ENCODE measurements around the gene NID1. TPM values are rescaled to one million over a fixed set of nuclear protein-coding genes. Genes with fewer than 3 reads are reported as not detected.
"Not testable (repeated sequence)": the region's sequence is repeated elsewhere in the genome, so short reads cannot be mapped to it uniquely, and the experiment has no call there.

Gene NID1
- total RNA-seq, 2 experiments from 2014 or later = 0.05 TPM; not detected in 1

DNA sequence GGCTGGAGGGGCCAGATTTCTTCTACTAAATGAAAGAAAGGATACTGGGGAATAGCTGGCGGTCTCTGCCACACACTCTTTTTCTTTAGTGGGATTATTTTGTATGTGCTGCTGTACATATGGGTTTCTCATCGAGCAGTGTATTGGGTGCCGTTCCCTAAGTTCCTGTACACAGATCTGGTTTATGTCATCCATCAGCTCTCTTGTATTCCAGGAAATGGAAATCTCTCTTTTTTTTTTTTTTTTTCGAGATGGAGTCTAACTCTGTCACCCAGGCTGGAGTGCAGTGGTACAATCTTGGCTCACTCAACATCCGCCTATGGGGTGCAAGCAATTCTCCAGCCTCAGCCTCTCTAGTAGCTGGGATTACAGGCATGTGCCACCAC, 27.0 kb upstream of the NID1 start:
- no peak for ATAC-seq
- CTCF ChIA-PET = no interaction called here
- POLR2A ChIA-PET = interaction anchor here (0.6 kb wide), 1 partner anchor 224 kb away, joined by 3 read pairs; no protein-coding TSS in a partner anchor

DNA sequence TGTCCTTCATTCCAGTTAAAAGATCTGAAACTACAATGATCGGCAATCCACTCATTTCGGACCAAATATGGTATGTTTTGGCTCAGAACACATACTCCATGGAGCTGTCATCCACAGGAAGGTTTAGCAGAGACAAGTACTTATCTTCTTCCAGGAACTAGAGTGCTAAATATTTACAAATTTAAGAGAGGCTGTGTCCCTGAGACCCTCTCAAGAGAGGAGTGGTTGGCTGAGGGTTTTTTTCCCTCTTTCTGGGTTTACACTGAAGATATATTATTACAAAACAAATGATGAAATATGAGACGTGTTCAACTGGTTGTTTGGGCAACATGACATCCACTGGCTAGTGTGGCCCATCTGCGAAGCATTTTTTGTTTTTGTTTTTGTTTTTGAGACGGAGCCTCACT, 25.9 kb upstream of the NID1 start:
- no peak for ATAC-seq
- no peaks in the 10 kb centered on the region for H3K9me3 Mint-ChIP-seq (ENCODE audit: insufficient read depth)
- POLR2A ChIA-PET = interaction anchor here (0.6 kb wide), 2 partner anchors 33 to 351 kb away, joined by 3 read pairs; no protein-coding TSS in a partner anchor
- CTCF ChIA-PET = no interaction called here
- peaks cover 2% of the 10 kb centered on the region for H3K36me3 Mint-ChIP-seq (ENCODE audit: low read depth)
- no peak overlapping the region for H3K4me3 Mint-ChIP-seq
- no peak overlapping the region for H3K27ac Mint-ChIP-seq
- no peak for DNase-seq
- peaks cover 10% of the 10 kb centered on the region for H3K27me3 Mint-ChIP-seq (ENCODE audit: low read depth)
- H3K4me1 Mint-ChIP-seq (ENCODE audit: low read depth) = peaks cover 3% of the 10 kb centered on the region

More for the DNA sequence above, 27.0 kb upstream of the NID1 start:
- no peak for DNase-seq
- peaks cover 8% of the 10 kb centered on the region for H3K27me3 Mint-ChIP-seq (ENCODE audit: low read depth)
- no peaks in the 10 kb centered on the region for H3K4me1 Mint-ChIP-seq (ENCODE audit: low read depth)
- H3K36me3 Mint-ChIP-seq (ENCODE audit: low read depth) = peaks cover 5% of the 10 kb centered on the region
- H3K4me3 Mint-ChIP-seq = no peak overlapping the region
- peaks cover 5% of the 10 kb centered on the region for H3K9me3 Mint-ChIP-seq (ENCODE audit: insufficient read depth)
- H3K27ac Mint-ChIP-seq = no peak overlapping the region

GRCh38 chr1:236089046-236089773, 24.3 kb upstream of the NID1 start:
- H3K27ac Mint-ChIP-seq = no peak overlapping the region
- CTCF ChIA-PET = no interaction called here
- ATAC-seq = no peak

GRCh38 chr1:236086537-236086936, 21.6 kb upstream of the NID1 start:
- Mint-ChIP-seq H3K36me3 (ENCODE audit: low read depth) (no peaks in the 10 kb centered on the region), H3K4me1 (ENCODE audit: low read depth) (peaks cover 3% of the 10 kb centered on the region), H3K4me3 (no peak overlapping the region), H3K27ac (no peak overlapping the region), H3K9me3 (ENCODE audit: insufficient read depth) (no peaks in the 10 kb centered on the region), H3K27me3 (ENCODE audit: low read depth) (peaks cover 8% of the 10 kb centered on the region)
- DNase-seq = no peak
- CTCF ChIA-PET = no interaction called here
- POLR2A ChIA-PET = no interaction called here
- ATAC-seq = no peak

More at GRCh38 chr1:236089046-236089773, 24.3 kb upstream of the NID1 start:
- Mint-ChIP-seq H3K27me3 (ENCODE audit: low read depth) (peaks cover 11% of the 10 kb centered on the region), H3K9me3 (ENCODE audit: insufficient read depth) (no peaks in the 10 kb centered on the region), H3K4me1 (ENCODE audit: low read depth) (peaks cover 3% of the 10 kb centered on the region), H3K4me3 (no peak overlapping the region), H3K36me3 (ENCODE audit: low read depth) (no peaks in the 10 kb centered on the region)
- no peak for DNase-seq
- POLR2A ChIA-PET = no interaction called here

DNA sequence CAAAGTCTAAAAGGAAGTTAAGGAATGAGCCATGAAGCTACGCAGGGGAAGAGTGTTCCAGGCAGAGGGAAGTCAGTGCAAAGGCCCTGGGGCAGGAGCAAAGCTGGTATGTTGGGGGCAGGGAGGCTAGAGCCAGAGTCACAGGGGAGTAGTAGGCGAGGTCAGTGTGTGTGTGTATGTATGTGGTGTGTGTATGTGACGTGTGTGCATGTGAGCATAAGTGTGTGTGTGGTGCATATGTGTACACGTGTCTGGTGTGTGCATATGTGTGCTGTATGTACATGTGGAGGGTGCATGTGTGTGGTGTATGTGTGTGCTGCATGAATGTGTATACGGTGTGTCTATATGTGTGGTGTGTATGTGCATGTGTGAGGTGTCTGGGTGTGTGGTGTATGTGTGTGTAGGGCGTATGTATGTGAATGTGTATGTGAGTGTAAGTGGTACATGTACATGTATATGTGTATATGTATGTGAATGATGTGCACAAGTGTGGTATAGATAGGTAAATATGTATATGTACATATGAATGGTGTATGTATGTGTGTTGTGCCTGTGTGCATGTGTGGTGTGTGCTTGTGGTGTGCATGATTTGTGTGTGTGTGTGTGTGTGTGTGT, 20.8 kb upstream of the NID1 start:
- no peak overlapping the region for H3K4me3 Mint-ChIP-seq
- no peaks in the 10 kb centered on the region for H3K36me3 Mint-ChIP-seq (ENCODE audit: low read depth)
- no peak for DNase-seq
- peaks cover 8% of the 10 kb centered on the region for H3K27me3 Mint-ChIP-seq (ENCODE audit: low read depth)
- H3K27ac Mint-ChIP-seq = no peak overlapping the region
- ChIA-PET CTCF (no interaction called here), POLR2A (no interaction called here)
- peaks cover 3% of the 10 kb centered on the region for H3K4me1 Mint-ChIP-seq (ENCODE audit: low read depth)
- no peak for ATAC-seq
- no peaks in the 10 kb centered on the region for H3K9me3 Mint-ChIP-seq (ENCODE audit: insufficient read depth)

DNA sequence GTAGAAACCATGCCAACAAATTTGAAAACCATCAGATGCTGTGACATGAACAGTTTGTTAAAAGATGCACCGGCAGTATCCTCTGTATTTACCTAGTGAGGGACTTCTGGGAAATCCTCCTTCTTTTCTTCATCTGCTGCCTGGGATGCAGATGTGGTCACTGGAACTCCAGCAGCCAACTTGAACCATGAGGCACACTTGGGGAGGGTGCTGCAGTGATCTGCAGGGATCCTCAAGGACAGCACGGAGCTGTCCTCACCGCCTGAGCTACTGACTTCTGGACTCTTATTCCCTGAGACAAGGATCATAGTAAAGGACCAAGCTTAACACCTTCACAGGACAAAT, 19.5 kb upstream of the NID1 start:
- H3K9me3 Mint-ChIP-seq (ENCODE audit: insufficient read depth) = no peaks in the 10 kb centered on the region
- ATAC-seq = no peak
- H3K4me3 Mint-ChIP-seq = no peak overlapping the region
- POLR2A ChIA-PET = no interaction called here
- H3K36me3 Mint-ChIP-seq (ENCODE audit: low read depth) = no peaks in the 10 kb centered on the region
- CTCF ChIA-PET = no interaction called here
- H3K4me1 Mint-ChIP-seq (ENCODE audit: low read depth) = peaks cover 3% of the 10 kb centered on the region
- no peak overlapping the region for H3K27ac Mint-ChIP-seq
- peaks cover 8% of the 10 kb centered on the region for H3K27me3 Mint-ChIP-seq (ENCODE audit: low read depth)
- no peak for DNase-seq

- H3K9me3 Mint-ChIP-seq (ENCODE audit: insufficient read depth) = no peaks in the 10 kb centered on the region
- no peak overlapping the region for H3K27ac Mint-ChIP-seq
- ATAC-seq (no peak), DNase-seq (no peak)
- POLR2A ChIA-PET = no interaction called here
- H3K27me3 Mint-ChIP-seq (ENCODE audit: low read depth) = peaks cover 8% of the 10 kb centered on the region
- H3K4me1 Mint-ChIP-seq (ENCODE audit: low read depth) = peaks cover 3% of the 10 kb centered on the region
- CTCF ChIA-PET = no interaction called here
- H3K36me3 Mint-ChIP-seq (ENCODE audit: low read depth) = no peaks in the 10 kb centered on the region
- no peak overlapping the region for H3K4me3 Mint-ChIP-seq
These were observed 18.9 kb upstream of the NID1 start for GRCh38 chr1:236083650-236084385.

DNA sequence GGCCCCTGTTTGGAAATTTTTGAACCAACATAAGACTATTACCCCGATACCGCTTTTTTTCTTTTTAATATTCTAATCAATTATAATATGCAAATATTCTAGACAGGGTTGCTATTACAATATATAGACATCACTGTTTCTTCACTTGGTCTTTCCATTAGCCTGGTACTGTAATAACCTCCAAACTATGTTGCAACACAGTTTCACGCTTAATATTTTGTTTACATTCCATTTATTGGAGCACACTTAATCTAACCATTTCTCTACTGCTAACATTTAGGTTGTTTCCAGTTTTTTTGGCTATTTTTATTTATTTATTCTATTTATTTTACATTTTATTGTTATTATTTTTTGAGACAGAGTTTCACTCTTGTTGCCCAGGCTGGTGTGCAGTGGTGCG, 17.6 kb upstream of the NID1 start:
- Mint-ChIP-seq H3K27me3 (ENCODE audit: low read depth) (peaks cover 8% of the 10 kb centered on the region), H3K27ac (no peak overlapping the region), H3K9me3 (ENCODE audit: insufficient read depth) (no peaks in the 10 kb centered on the region), H3K36me3 (ENCODE audit: low read depth) (no peaks in the 10 kb centered on the region), H3K4me1 (ENCODE audit: low read depth) (peaks cover 3% of the 10 kb centered on the region), H3K4me3 (no peak overlapping the region)
- DNase-seq (no peak), ATAC-seq (no peak)
- ChIA-PET POLR2A (no interaction called here), CTCF (no interaction called here)

GRCh38 chr1:236081546-236082227, 16.8 kb upstream of the NID1 start:
- H3K27me3 Mint-ChIP-seq (ENCODE audit: low read depth) = peaks cover 8% of the 10 kb centered on the region
- ChIA-PET POLR2A (interaction anchor here (0.6 kb wide), 1 partner anchor 1559 kb away, joined by 8 read pairs; no protein-coding TSS in a partner anchor), CTCF (interaction anchor here (0.7 kb wide), 1 partner anchor 18 kb away, joined by 3 read pairs; no protein-coding TSS in a partner anchor)
- no peak overlapping the region for H3K27ac Mint-ChIP-seq
- DNase-seq = no peak
- H3K4me3 Mint-ChIP-seq = no peak overlapping the region
- ATAC-seq = no peak
- no peaks in the 10 kb centered on the region for H3K9me3 Mint-ChIP-seq (ENCODE audit: insufficient read depth)
- no peaks in the 10 kb centered on the region for H3K36me3 Mint-ChIP-seq (ENCODE audit: low read depth)
- peaks cover 3% of the 10 kb centered on the region for H3K4me1 Mint-ChIP-seq (ENCODE audit: low read depth)

DNA sequence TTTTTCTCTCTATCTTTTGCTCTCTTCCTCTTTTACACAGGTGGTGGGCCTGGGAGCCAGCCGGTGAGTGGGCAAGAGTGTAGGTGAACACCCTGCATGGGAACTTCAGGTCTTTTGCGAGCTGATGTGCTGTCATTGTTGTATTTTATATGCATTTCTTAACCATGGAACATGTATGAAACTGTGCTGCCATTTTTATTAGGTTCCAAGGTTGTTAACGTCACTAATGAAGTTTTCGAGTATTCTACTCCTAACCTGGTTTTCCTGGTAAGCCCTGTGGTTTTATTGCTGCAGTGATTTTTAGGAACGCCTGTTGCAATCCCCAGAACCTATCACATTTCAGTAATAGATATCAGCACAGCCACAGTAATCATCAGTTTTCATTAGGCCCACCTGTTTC, 14.8 kb upstream of the NID1 start:
- no peak for DNase-seq
- H3K27me3 Mint-ChIP-seq (ENCODE audit: low read depth) = peaks cover 7% of the 10 kb centered on the region
- CTCF ChIA-PET = no interaction called here
- POLR2A ChIA-PET = no interaction called here
- no peaks in the 10 kb centered on the region for H3K4me1 Mint-ChIP-seq (ENCODE audit: low read depth)
- ATAC-seq = no peak
- no peak overlapping the region for H3K27ac Mint-ChIP-seq
- no peak overlapping the region for H3K4me3 Mint-ChIP-seq
- H3K9me3 Mint-ChIP-seq (ENCODE audit: insufficient read depth) = no peaks in the 10 kb centered on the region
- H3K36me3 Mint-ChIP-seq (ENCODE audit: low read depth) = no peaks in the 10 kb centered on the region

GRCh38 chr1:236078993-236079392, 14.1 kb upstream of the NID1 start:
- Mint-ChIP-seq H3K9me3 (ENCODE audit: insufficient read depth) (no peaks in the 10 kb centered on the region), H3K36me3 (ENCODE audit: low read depth) (no peaks in the 10 kb centered on the region), H3K27ac (no peak overlapping the region), H3K4me1 (ENCODE audit: low read depth) (no peaks in the 10 kb centered on the region), H3K4me3 (no peak overlapping the region), H3K27me3 (ENCODE audit: low read depth) (peaks cover 10% of the 10 kb centered on the region)
- POLR2A ChIA-PET = no interaction called here
- CTCF ChIA-PET = no interaction called here
- ATAC-seq = no peak
- no peak for DNase-seq

DNA sequence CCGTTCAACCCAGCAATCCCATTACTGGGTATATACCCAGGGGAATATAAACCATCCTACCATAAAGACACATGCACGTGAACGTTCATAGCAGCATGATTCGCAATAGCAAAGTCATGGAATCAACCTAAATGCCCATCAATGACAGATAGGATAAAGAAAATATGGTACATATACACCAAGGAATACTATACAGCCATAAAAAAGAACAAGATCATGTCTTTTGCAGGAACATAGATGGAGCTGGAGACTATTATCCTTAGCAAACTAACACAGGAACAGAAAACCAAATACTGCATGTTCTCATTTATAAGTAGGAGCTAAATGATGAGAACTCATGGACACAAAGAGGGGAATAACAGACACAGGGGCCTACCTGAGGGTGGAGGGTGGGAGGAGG, 13.2 kb upstream of the NID1 start:
- ATAC-seq; DNase-seq; H3K36me3 Mint-ChIP-seq (ENCODE audit: low read depth); POLR2A ChIA-PET; CTCF ChIA-PET; H3K4me1 Mint-ChIP-seq (ENCODE audit: low read depth); H3K4me3 Mint-ChIP-seq; H3K9me3 Mint-ChIP-seq (ENCODE audit: insufficient read depth); H3K27ac Mint-ChIP-seq; H3K27me3 Mint-ChIP-seq (ENCODE audit: low read depth): not testable (repeated sequence)

Data from activated CD8-positive, alpha-beta T cell treated with anti-CD3 and anti-CD28 coated beads, Interleukin-2, amount 10 ng/mL, durations not matched to agents 7 days and 5 days (primary cell).